LNCAP (cell line): ENCODE data around the gene PRKD1.

Experiments
- TF ChIP-seq, protein P1 (sequence below): fragments of 450-650 bp; IDR thresholded peaks from 2 replicates; pipeline ENCODE4 v1.5.1; 2017; ENCODE audit warnings: mild to moderate bottlenecking

Gene PRKD1

DNA sequence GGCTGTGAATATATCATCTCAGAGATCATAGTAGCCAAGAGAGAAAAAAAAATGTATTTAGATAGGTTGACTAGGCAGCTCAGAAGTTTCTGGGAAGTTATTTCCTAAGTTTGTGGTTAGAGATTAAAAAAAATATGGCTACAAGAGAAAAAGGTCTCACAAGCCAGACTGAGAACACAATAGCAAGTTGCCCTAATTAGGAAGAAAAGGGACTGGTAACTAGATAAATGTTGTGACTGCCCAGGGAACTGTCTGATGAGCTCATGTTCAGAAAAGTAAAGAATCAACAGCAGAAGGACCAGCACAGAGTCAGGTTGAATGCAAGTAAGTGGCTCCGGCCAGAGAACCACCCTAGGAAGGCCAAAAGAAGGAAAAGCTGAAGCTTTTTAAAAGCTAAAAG is 256.6 kb downstream of the PRKD1 start:
- TF ChIP-seq, protein P1, sequence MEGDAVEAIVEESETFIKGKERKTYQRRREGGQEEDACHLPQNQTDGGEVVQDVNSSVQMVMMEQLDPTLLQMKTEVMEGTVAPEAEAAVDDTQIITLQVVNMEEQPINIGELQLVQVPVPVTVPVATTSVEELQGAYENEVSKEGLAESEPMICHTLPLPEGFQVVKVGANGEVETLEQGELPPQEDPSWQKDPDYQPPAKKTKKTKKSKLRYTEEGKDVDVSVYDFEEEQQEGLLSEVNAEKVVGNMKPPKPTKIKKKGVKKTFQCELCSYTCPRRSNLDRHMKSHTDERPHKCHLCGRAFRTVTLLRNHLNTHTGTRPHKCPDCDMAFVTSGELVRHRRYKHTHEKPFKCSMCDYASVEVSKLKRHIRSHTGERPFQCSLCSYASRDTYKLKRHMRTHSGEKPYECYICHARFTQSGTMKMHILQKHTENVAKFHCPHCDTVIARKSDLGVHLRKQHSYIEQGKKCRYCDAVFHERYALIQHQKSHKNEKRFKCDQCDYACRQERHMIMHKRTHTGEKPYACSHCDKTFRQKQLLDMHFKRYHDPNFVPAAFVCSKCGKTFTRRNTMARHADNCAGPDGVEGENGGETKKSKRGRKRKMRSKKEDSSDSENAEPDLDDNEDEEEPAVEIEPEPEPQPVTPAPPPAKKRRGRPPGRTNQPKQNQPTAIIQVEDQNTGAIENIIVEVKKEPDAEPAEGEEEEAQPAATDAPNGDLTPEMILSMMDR: no peak

DNA sequence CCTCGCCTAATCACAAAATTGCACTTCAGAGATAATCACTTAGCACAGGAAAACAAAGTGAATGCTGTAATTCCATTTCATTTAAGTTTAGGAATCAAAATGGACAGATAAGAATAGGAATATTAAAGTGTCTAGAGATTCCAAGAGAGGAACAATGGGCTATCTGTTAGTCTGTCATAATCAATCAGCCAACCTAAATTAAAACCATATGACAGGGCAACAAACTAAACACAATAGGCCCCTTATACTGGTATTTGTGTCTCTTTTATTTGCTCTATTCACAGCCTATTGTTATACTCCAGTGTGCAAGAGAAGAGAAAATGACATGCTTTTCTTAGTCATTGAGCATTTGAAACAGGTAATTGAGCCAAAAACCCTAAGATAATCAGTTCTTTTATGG is 259.4 kb downstream of the PRKD1 start:
- TF ChIP-seq, protein P1: no peak

DNA sequence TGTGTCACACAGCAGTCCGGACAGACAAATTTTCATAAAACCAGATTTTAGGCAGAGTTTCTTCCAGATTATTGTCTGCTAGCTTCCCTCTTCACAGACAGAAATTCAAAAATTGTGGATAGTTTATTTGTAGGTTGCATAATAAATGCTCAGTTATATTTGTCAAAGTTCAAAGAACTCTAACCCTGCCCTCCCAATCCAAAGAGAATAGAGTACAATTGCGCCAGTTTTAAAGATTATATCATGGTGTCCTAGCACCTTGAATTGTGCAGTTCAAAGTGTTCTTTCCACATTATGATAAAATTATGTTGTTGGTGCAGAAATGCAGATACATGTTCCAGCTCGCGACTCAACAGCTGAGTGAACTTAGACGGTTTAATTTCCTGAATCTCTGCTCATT is 263.1 kb downstream of the PRKD1 start:
- TF ChIP-seq, protein P1: no peak

DNA sequence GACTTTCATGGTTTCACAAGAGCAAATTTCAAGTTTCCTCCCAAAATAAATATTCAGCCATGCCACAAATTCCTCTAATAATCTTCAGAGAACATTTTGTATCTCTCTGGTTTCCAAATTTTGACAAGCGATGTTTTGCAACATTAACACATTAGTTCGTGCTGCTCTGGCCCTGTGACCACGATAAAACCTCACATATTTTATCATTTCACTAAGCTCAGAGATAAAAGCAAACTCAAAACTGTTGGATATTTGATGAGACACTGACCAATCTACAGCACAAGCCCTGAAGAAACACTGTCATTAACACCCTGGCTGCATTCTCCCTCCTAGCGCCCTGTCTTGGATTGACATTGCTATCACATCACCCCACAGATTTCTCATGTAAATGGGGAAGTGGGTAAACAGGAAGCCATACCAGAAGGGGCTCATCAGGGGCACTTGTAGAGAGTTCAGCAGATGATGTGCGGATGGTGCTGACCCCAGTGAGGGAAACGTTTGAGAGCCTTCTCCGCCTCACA is 264.3 kb downstream of the PRKD1 start:
- TF ChIP-seq, protein P1: no peak

DNA sequence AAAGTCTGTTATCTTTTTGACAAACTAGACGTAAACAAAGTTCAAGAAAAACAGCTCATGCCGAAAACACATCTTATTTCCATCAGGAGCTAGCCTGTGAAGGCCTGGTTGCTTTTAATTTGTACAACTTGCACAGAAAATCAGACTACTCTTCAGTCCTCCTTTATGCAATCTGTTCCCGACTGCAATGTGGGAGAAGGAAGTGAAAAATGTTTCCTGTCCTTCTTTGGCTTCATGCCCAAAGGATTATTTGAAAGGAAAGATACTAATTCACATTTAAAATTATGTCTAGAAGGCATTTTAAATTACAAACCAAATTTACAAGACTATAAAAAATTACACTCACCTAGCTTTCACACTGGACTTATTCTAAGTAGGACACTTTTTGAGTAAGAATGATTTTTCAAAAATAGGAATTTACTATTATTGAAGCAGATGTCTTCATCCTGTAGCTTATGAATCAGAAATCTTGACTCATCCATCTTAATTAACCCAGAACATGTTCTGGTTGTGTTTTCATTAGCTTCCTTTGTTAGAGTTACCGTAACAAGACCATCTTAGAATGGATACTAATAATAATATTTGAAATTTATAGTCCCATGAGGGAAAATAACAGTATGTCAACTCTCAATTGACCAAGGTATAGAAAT is 272.6 kb downstream of the PRKD1 start:
- TF ChIP-seq, protein P1: no peak

DNA sequence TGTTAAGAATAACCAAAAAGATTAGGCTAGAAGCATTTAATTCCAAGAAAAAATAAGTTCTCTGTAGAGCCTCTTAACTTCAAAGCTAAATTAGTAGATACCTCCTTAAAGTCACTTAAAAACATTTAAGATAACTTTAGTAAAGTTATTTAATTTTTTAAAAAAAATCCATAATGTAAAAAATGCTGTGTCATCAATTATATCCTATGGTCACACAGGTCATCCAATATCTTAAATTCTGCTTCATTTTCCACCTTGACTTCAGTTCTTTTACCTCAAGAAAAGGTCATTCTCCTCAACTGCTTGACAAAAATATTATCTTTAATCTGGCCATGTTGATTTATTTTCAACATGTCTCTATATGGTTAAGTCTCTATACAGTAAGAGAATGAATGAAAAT is 274.3 kb downstream of the PRKD1 start:
- TF ChIP-seq, protein P1: no peak

DNA sequence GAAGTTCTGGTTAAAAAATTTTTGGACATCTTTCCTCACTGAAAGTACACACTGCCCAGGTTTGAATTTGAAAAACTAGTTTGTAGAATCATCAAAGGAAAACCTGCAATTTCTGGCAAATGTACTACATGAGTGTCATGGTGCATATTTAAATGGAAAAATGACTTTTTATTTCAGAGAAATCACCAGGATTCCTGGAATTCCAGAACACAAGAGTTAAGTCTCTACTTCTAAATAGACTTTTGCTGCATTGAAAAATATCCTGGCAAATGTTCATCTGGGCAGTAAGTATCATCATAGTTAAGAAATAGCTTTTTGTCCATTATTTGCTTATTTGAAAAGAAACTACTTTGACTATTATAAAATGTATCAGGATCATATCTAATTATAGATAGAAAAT is 275.1 kb downstream of the PRKD1 start:
- TF ChIP-seq, protein P1: no peak
